HG03442 (cell line): ENCODE results near the gene NFATC1.

Experiments used
- ATAC-seq: cut with Tn5 transposase; IDR thresholded peaks from one replicate; pipeline ENCODE4 v1.9.1; 2021; ENCODE audit warnings: mild to moderate bottlenecking, moderate library complexity; ENCODE audit not compliant: unreplicated experiment

The NFATC1 gene

DNA sequence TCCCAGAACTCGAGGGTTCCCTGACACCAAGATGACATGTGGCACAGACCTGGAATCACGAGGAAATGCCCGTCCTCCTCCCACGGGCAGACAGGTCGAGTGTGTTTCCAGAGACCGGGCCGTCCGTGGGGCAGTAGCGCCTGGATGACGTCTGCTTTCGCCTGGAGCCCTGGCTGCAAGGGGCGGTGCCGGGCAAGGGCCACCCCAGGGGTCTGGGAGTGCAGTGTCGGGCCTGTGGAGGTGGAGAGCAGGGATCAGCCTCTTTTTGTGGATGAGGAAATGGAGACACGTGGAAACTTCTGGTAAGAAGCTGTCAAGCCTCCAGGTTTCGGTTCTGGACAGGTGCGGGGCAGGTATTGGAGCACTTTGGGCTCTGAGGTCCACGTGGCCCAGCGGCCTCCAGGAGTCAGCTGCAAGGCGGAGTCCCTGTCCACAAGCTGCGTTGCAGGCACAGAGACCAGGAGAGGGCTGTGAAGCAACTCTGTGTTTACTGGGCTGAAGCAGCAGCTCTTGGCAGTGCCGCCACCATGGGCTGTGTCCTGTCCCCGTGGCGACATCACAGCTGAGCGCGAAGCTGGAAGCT lies 25.6 kb downstream of the NFATC1 start:
- ATAC-seq: no peak

DNA sequence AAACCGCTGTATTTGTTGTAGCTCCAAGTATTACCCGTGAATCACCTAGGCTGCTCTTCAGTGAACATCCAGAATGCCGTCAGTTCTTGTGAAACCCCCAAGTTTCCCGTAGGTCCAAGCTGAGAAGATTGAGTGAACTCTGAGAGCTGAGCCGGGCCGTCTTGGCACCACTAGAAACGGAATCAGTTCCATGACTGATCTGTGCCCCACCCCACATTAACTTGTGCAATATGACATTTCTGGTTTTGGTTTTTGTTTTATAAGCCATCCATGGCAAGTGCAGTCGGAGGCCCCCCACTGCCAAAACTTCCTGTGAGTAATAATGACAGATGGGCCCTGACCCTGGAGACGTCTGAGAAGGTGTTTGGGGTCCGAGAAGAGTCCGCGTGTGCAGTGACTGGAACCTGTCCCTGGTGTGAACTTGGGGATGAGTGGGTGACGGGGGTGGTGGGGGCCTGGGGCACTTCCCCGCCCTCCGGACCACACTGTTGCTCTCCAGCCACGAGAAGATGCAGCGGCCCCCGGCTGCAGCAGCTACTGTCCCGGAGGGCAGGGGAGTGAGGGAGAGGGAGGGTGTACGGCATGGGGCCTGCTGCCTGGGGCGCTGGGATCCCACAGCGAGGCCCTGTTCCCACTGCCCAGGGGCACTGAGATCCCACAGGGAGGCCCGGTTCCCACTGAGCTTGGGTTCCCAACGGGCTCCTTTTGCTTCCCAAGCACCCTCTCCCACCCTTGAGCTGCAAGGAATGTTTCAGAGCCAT lies 26.5 kb downstream of the NFATC1 start:
- ATAC-seq: peak; percentile 77

DNA sequence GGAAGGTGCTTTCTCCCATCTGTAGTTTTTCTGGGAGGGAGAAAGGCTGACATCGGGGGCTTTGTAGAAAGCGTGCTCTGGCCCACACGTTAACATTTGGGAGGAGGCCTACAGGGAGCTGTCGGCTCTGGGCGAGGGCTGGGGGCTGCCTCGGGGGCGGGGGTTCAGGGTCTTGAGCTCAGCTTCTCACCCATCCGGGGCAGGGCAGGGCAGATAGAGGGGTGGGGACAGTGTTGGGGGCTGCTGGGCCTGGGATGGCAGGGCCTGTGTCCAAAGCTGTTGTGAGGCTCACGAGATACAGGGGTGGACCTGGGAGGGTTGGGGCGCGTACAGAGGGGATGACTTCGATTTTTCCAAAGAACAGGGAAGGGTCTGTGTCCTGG lies 27.0 kb downstream of the NFATC1 start:
- ATAC-seq: no peak

- no peak for ATAC-seq
These were observed 27.7 kb downstream of the NFATC1 start for GRCh38 chr18:79423211-79424007.

DNA sequence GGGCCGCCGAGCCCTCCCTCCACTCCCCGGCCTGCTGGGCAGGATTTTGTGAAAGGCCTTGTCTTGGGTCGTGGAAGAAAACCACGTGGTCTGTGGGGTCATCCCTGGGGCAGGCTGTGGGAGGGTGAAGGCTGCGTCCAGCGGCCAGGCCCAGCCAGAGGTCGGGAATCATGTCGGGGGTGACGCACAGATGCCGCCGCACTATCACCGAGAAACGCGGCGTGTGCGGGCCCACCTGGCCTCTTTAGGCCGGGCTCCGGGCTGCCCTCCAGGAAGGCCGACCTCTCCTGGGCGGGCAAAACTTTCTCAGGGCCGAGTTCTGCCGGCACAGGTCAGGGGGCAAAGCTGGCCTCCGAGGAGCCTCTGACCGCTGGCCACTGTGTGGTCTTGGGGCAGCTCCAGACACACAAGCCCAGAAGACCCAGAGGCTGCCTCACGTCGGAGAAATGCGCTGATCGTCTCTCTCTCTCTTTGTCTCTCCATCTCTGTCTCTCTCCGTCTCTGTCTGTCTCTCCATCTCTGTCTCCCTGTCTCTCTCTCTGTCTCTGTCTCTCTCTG lies 28.4 kb downstream of the NFATC1 start:
- ATAC-seq: no peak

DNA sequence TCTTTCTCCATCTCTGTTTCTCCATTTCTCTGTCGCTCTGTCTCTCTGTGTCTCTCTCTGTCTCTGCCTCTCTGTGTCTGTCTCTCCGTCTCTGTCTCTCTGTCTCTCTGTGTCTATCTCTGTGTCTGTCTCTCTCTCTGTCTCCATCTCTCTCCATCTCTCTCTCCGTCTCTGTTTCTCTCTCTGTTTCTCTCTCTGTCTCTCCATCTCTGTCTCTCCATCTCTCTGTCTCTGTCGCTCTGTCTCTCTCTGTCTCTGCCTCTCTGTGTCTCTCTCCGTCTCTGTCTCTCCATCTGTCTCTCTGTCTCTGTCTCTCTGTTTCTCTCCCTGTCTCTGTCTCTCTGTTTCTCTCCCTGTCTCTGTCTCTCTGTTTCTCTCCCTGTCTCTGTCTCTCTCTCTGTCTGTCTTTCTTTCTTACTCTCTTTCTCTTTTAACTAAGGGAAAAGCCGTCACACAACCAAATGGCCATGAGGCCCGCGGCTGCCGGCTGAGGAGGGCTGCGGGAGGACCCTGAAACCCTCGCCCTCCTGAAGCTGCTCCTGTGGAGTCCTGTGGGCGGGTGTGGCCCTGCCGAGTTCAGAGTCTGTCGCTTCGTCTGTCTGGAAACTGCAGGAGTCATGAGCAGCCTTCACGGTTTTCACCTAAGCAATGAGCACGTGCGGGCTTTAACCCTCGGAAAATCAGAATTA lies 29.3 kb downstream of the NFATC1 start:
- no peak for ATAC-seq

GRCh38 chr18:79425569-79425886 lies 29.8 kb downstream of the NFATC1 start:
- no peak for ATAC-seq

DNA sequence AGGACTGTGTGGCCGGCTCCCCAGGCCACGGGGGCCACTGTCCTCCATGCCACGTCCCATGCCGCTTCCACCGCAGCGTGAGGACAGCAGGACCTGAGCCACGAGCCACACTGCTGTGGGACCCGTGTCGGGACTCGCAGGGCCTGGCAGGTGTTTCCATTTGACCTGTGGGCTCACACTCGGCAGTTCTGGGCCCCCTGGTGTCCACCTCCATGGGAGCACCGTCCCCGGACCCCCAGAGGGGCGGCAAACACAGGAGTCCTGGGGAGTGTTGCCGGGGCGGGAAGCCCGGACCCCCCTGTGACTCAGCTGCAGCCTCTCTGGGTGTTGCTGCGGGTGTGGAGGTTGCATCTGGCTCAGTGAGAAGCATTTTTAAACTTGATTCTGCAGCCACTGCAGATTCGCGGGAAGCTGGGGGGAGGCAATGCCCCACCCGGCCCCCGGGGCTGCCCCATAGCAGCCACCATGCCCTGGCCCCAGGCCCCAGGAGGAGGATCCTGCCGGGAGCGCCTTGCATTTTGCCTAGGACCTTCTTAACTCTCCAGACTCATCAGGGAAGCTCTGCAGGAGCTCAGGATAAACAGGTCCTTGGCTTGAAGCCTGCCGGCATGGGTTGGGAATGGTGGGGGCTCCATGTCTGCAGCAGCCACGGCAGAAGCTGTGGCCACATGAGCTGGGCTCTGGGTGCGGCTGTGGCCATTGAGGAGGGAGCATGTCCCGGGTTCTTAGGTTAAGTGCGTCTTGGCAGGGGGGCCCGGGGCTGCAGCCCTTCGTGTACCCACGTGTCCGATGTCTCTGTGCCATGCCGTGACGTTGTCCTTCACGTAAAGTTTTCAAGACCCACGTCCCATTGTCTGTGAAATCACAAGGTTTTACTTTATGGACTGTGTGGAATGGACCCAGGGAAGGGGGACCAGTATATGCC lies 30.9 kb downstream of the NFATC1 start:
- ATAC-seq: no peak

- no peak for ATAC-seq
These were observed 31.9 kb downstream of the NFATC1 start for GRCh38 chr18:79427368-79428225.

GRCh38 chr18:79428287-79428686 lies 32.6 kb downstream of the NFATC1 start:
- no peak for ATAC-seq

GRCh38 chr18:79429381-79429780 lies 33.7 kb downstream of the NFATC1 start:
- ATAC-seq: no peak

DNA sequence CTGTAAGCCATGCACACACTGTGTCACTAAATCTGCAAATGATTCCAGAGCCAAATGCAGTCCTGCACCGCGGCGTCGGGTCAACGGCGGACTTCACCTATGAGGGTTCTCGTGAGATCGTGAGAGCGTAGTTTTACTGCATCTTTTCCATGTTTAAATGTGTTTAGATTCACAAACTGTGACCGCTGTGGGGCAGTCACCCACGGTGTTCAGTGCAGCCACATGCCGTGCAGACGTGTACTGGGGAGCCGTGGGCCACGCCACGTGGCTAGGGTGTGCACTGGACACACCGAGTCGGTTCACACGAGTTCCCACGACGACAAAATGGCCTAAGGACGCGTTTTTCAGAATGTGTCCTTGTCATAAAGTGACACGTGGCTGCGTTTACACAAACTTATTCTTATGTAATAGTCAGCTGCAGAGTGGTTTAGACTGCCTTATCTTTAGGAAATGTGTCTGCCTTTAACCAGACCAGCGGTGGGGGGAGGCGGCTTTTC lies 34.1 kb downstream of the NFATC1 start:
- ATAC-seq: no peak

DNA sequence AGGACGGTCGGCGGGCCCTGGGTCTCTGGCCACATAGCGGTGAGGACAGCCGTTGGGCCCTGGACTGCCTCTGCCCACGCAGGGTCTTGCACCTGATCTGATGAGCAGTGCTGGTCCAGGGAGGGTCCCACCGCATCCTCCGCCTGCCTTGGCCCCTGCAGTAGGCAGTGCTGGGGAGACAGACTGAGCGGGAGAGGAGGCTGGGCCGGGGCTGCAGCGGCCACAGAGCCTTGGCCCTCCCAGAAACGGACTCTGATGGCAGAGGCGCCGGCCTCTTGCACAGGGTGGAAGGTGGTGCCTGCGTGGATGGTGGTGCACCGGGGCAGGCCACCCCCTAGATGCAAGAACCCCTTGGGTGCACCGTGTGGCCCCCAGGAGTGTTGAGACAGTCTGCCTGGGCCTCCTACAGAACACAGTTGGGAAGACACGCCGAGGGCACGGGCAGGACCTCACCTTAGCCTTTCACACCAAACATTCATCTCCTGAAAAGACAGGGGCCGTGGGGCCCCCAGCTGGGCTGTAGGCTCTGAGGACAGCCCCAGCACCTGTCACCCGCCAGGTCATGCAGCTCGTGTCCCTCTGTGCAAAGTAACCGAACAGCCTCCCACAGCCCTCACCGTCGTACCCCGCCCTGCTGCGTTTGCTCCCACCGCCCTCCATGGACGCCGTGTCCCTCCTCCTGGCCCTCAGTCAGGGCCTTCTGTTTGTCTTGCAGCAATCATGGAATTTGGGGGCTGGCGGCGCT lies 36.8 kb downstream of the NFATC1 start:
- no peak for ATAC-seq

- no peak for ATAC-seq
These were observed 37.7 kb downstream of the NFATC1 start for GRCh38 chr18:79433431-79433830.

- ATAC-seq: no peak
These were observed 39.1 kb downstream of the NFATC1 start for GRCh38 chr18:79434607-79435401.

DNA sequence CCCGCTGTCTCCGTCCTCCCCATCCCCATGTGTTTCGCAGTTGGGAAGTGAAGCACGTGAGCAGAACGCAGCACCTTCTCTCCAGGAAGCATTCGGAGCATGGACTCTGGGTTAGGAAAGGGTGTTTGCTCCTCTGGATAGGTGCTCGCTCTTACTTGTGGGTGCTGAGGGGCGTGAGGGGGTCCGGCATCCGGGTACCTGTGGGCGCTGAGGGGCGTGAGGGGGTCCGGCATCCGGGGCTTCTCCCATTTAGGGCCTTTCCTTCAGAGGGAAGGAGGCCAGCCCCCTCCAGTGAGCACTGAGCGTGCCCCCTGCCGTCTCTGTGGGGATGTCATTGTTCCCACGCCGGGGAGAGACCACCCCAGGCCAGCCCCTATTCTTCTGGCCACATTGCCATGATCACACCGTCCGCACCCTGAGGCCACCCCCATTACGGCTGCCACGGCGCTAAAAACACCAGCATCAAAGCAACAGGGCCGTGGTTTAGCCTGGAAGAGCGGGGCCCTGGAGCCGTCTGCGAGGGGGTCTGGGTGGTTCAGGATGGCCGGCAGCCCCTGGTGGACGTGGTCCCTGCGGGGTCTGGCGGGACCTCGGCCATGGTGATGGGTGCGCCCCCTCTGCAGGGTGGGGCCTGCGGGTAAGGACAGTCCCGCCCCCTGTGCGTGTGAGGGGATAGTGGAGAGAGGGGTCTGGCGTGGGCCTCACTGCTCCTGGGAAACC lies 41.0 kb downstream of the NFATC1 start:
- no peak for ATAC-seq
